Stomach (tissue), 9 donors: ENCODE measurements around the gene STAT6. TPM values are rescaled to one million over a fixed set of nuclear protein-coding genes. Genes with fewer than 3 reads are reported as not detected.
A peak's percentile ranks its signal among the peaks of the same experiment; 100 is the strongest.

Source experiments
- DNase-seq, 2 donors: peaks; one replicate each; pipeline versions ENCODE4 v3.0.0 to v3.0.0-alpha.2; 2013 to 2019
- H3K27ac ChIP-seq, 5 donors: fragments of 200-600 bp in 4 of 5; sonication (generic) in 4 of 5; one replicate each; pipeline ENCODE4 v1.5.1; 2013 to 2019; ENCODE audit warnings: mild to moderate bottlenecking in 1 of 5, moderate library complexity in 1 of 5
- H3K27me3 ChIP-seq, 3 donors: fragments of 200-600 bp; sonication (generic); one replicate each; pipeline ENCODE4 v1.5.1; 2017 to 2019; ENCODE audit warnings: mixed run types in 1 of 3
- H3K36me3 ChIP-seq, 4 donors: fragments of 200-600 bp; sonication (generic); 1 replicate in 3 of 4; 2 replicates in 1 of 4; pipeline ENCODE4 v1.5.1; 2016 to 2019
- H3K4me1 ChIP-seq, 4 donors: fragments of 200-600 bp; sonication (generic); one replicate each; pipeline ENCODE4 v1.5.1; 2016 to 2019
- H3K4me3 ChIP-seq, 4 donors: fragments of 200-600 bp; sonication (generic) in 3 of 4; one replicate each; pipeline ENCODE4 v1.5.1; 2016 to 2019; ENCODE audit warnings: mild to moderate bottlenecking in 1 of 4
- H3K9me3 ChIP-seq, 4 donors: fragments of 200-600 bp; sonication (generic); one replicate each; pipeline ENCODE4 v1.5.1; 2016 to 2019
- EP300 ChIP-seq: sonication (generic); formaldehyde crosslinking; IDR thresholded peaks from one replicate; pipeline ENCODE4 v1.6.1; 2017; ENCODE audit warnings: antibody characterized with exemption
- POLR2A ChIP-seq, 4 donors: fragments of 450-650 bp; IDR thresholded peaks; one replicate each; pipeline ENCODE4 v1.6.1; 2016; ENCODE audit warnings: antibody characterized with exemption in 4 of 4, control low read depth in 2 of 4, mild to moderate bottlenecking in 1 of 4, moderate library complexity in 1 of 4
- POLR2AphosphoS5 ChIP-seq, 3 donors: sonication (generic); formaldehyde crosslinking; IDR thresholded peaks; one replicate each; pipeline ENCODE4 v1.6.1; 2016; ENCODE audit warnings: antibody characterized with exemption in 3 of 3
- WGBS, 5 donors: extraction: QIAGEN DNeasy Blood & Tissue Kit in 3 of 5; methylation state at CpG; one replicate each; pipeline versions ENCODE4 v1.1.5 to v1.1.7; 2013 to 2018; 5-methylcytosine and 5-hydroxymethylcytosine counted together
- intact Hi-C: fragments of 100-400 bp; cut with DNase I; formaldehyde crosslinking; loops from one replicate; pipeline ENCODE4 v1.15.1; 2023; ENCODE audit warnings: low total_unique reads
- polyA plus RNA-seq, 3 donors: library from polyadenylated mRNA; stranded (reverse); fragments of 200-250 nt; gene quantifications; one replicate each; pipeline ENCODE4 v1.2.3, GENCODE V29; 2013
- total RNA-seq, 5 donors: library from RNA; depleted of rRNA; stranded (reverse); fragments of >200 nt; gene quantifications; one replicate each; pipeline versions ENCODE4 v1.1.0 to v1.2.3, GENCODE V29; 2014 to 2016
- TF ChIP-seq, protein P1 (sequence below), 7 experiments: fragments of 450-650 bp in 4 of 7; fragments of 200-600 bp in 3 of 7; sonication (generic) in 3 of 7; IDR thresholded peaks; one replicate each; pipeline ENCODE4 v1.5.1; 2016 to 2019; ENCODE audit warnings: antibody characterized with exemption in 7 of 7, control low read depth in 2 of 7, mild to moderate bottlenecking in 1 of 7
- donor health status: healthy with polysubstance abuse.
- donor health status: Bipolar disorder and iron deficiency.
- donor health status: healthy.

Gene STAT6
- total and polyA plus RNA-seq, 8 donors = 81.9 to 477 (median 178) TPM

DNA sequence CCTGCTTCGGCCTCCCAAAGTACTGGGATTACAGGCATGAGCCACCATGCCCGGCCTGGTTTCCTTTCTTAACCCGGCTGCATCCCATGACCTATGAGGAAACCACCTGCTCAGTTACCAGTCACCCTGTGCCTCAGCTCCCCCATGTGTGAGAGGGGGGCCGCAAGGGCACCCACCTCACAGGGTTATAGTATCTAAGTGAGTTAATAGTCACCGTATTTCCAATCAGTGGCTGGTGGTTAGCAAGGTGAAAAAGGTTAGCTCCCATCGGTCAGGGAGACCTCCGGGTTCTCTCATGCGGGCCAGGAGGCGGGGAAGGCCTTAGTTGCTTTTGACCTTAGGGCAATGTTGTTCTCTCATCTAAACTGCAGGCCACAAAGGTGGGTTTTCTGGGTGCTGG, 23.8 kb upstream of the STAT6 start:
- no peak overlapping the region for H3K4me3 ChIP-seq
- 74 to 84% (median 79%) methylated on average over 8 to 9 of the region's 9 CpGs for WGBS, 5 donors
- intact Hi-C loops = loop anchor here (5.0 kb wide), 1 partner anchor 42 kb away; no protein-coding TSS in a partner anchor
- H3K4me1 ChIP-seq = peaks cover 47 to 94% (median 70%) of the 10 kb centered on the region in 4 donors
- H3K36me3 ChIP-seq = peaks cover 3 to 28% (median 18%) of the 10 kb centered on the region in 4 donors
- no peaks in the 10 kb centered on the region for H3K27me3 ChIP-seq
- H3K9me3 ChIP-seq = no peaks in the 10 kb centered on the region
- no peak for DNase-seq
- peak overlapping the region; percentile 33 to 98 (median 96) for H3K27ac ChIP-seq
- no peak for TF ChIP-seq POLR2AphosphoS5 (IDR thresholded peaks at IDR 0.05)
- no peak for TF ChIP-seq POLR2A (IDR thresholded peaks at IDR 0.05)
- no peak for TF ChIP-seq EP300
- TF ChIP-seq, protein P1, sequence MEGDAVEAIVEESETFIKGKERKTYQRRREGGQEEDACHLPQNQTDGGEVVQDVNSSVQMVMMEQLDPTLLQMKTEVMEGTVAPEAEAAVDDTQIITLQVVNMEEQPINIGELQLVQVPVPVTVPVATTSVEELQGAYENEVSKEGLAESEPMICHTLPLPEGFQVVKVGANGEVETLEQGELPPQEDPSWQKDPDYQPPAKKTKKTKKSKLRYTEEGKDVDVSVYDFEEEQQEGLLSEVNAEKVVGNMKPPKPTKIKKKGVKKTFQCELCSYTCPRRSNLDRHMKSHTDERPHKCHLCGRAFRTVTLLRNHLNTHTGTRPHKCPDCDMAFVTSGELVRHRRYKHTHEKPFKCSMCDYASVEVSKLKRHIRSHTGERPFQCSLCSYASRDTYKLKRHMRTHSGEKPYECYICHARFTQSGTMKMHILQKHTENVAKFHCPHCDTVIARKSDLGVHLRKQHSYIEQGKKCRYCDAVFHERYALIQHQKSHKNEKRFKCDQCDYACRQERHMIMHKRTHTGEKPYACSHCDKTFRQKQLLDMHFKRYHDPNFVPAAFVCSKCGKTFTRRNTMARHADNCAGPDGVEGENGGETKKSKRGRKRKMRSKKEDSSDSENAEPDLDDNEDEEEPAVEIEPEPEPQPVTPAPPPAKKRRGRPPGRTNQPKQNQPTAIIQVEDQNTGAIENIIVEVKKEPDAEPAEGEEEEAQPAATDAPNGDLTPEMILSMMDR (IDR thresholded peaks at IDR 0.05) = no peak

DNA sequence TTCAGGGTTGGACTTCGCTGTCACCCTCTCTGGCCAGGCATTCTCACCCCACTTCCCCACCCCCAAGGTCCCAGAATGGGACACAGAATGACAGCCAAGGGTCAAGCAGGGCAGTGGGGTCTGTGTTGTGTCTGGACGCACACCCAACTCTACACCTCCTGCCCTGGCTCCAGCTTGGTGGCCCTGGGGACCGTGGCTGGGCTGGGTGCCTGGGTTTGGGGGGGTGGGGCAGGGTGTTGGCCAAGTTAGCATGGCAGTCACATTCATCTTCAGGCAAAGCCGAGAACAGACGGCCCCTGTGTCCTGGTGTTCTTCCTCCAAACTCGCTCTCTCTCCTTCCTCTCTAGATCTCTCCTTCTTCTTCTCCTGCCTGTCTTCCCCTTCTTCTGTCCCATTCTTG, 22.8 kb upstream of the STAT6 start:
- Histone ChIP-seq H3K4me3 (peak overlapping the region in 1 of 4 donors; percentile 19), H3K4me1 (peaks cover 45 to 99% (median 76%) of the 10 kb centered on the region in 4 donors), H3K9me3 (no peaks in the 10 kb centered on the region), H3K27me3 (peaks cover 0 to 6% (median 0%) of the 10 kb centered on the region in 3 donors), H3K36me3 (peaks cover 0 to 18% (median 7%) of the 10 kb centered on the region in 4 donors), H3K27ac (peak overlapping the region; percentile 34 to 98 (median 96))
- TF ChIP-seq POLR2A (IDR thresholded peaks at IDR 0.05) (no peak), EP300 (no peak), POLR2AphosphoS5 (IDR thresholded peaks at IDR 0.05) (no peak)
- TF ChIP-seq, protein P1 (IDR thresholded peaks at IDR 0.05) = no peak
- peak in 1 of 2 donors; percentile 30 for DNase-seq
- intact Hi-C loops = no loop called here
- 35 to 71% (median 68%) methylated on average over 5 to 6 of the region's 6 CpGs for WGBS, 5 donors

DNA sequence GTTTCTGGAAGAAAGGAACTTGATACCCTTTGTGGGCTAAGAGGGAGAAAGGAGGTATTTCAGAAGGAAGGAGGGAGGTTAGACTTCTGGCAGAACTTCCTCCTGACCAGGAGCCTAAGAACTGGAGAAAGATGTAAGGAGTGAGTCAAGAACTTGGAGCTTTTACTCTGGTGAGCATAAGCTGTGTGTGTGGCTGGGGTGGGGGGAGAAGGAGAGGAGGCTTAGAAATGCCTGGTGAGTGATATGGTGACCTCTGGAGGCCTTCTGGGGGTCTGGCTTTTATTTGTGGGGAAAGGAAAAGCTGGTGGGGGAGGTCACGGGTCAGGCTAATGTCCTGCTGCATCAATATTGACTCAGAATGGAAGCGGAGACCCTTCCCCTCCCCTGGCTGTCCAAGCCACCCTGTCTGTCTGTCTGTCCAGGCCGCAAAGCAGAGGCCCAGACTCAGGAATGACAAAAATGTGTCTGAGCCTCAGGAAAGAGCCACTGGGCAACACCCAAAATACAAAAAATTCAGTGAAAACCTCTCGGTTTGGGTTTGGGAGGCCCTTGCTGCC, 21.9 kb upstream of the STAT6 start:
- whole genome bisulfite sequencing, 5 donors = 57 to 77% (median 75%) methylated on average over 4 of the region's 4 CpGs
- TF ChIP-seq, protein P1 (IDR thresholded peaks at IDR 0.05) = no peak
- TF ChIP-seq POLR2A (IDR thresholded peaks at IDR 0.05) (no peak), EP300 (no peak), POLR2AphosphoS5 (IDR thresholded peaks at IDR 0.05) (no peak)
- no peak for DNase-seq
- Histone ChIP-seq H3K9me3 (no peaks in the 10 kb centered on the region), H3K27ac (peak overlapping the region; percentile 24 to 98 (median 96)), H3K4me1 (peaks cover 43 to 93% (median 68%) of the 10 kb centered on the region in 4 donors), H3K4me3 (peak overlapping the region in 3 of 4 donors; percentile 3 to 19 (median 19)), H3K27me3 (peaks cover 0 to 13% (median 0%) of the 10 kb centered on the region in 3 donors), H3K36me3 (peaks cover 0 to 9% (median 0%) of the 10 kb centered on the region in 4 donors)
- intact Hi-C loops = no loop called here

DNA sequence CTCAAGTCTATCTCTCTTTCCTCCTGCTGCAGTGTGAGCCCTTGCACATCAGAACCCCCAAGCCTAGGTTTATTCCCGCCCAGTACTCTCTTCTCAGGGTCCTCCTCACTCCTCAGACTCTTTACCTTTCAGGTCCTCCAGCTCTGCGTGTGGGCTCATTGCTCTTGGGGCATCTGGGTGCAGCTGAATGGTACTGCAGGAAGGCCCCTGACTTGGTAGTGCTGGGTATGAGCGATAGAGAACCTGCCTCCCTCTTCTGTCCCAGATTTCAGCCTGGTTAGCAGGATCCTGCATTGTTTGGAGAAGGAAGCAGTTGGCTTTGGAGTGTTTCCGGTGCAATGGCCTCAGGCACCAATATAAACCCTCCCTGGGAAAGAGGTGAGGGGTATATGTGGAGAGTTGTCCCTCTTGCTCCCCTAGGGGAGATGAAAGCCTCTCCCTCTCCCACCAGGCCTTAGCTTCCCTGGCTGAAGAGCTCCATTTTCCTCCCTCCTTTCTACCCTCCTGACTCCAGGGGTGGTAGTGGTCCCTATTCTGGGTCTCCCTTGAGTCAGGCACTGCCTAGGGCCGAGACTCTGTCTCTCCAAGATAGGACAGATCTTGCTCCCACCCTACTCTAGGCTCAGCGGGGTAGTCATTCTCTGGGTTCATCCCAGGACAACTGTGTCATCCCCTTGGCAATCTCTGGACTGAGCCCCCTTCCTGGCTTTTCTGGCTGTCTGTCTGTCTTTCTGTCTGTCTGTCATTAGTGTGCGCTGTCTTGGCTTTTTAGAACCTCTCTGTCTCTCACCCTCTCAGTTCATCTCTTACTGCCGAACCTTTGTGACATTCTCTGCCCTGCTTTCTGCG, 21.0 kb upstream of the STAT6 start:
- TF ChIP-seq, protein P1 (IDR thresholded peaks at IDR 0.05) = no peak
- TF ChIP-seq EP300 (no peak), POLR2AphosphoS5 (IDR thresholded peaks at IDR 0.05) (no peak), POLR2A (IDR thresholded peaks at IDR 0.05) (no peak)
- H3K9me3 ChIP-seq = no peaks in the 10 kb centered on the region
- peaks cover 0 to 13% (median 0%) of the 10 kb centered on the region in 3 donors for H3K27me3 ChIP-seq
- DNase-seq = no peak
- WGBS, 5 donors = 52 to 63% (median 60%) methylated on average over 9 of the region's 9 CpGs
- intact Hi-C loops = no loop called here
- H3K4me3 ChIP-seq = peak overlapping the region in 2 of 4 donors; percentile 70 to 80
- H3K4me1 ChIP-seq = peaks cover 43 to 86% (median 64%) of the 10 kb centered on the region in 4 donors
- peaks cover 0 to 9% (median 0%) of the 10 kb centered on the region in 4 donors for H3K36me3 ChIP-seq
- H3K27ac ChIP-seq = peak overlapping the region in 4 of 5 donors; percentile 94 to 98 (median 96)
